ENCODE data around the gene MT3. TPM values are rescaled to one million over a fixed set of nuclear protein-coding genes. Genes with fewer than 3 reads are reported as not detected.
A peak's percentile ranks its signal among the peaks of the same experiment; 100 is the strongest.

MT3 gene
- total and polyA plus RNA-seq, 2 of the 13 experiments (the other 11 are each of a cell fraction or from before 2014, with no cell fraction given) = not detected

DNA sequence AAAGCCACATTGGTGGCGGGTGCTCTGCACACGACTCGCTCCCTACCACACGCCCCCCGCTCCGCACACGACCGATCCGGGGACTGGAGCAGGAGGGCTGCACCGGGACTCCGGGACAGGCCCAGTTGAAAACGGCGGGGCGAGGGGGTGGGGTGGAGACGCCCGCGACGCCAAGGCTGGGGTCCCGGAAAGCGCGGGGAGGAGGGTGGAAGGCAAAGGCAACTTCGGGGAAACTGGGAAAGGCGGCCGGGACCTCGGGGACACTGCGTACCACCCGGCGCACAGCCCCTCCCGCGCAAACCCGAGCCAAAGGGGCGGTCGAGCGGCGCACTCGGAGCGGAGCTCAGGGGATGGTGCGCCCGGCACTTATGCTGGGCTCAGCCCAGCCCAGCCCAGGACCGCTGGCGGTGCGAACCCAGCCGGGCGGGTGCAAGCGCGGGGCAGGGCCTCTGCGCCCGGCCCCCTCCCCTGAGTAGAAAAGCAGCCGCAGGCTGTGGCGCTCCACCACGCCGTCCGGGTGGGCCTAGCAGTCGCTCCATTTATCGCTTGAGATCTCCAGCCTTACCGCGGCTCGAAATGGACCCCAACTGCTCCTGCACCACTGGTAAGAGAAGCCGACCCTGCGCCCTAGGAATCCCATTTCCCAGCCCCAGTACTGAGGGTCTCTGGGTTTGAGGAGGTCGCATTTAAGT is 43.0 kb downstream of the MT3 start, which contains the start of gene MT1M (continued):
- TF ChIP-seq, protein P1, sequence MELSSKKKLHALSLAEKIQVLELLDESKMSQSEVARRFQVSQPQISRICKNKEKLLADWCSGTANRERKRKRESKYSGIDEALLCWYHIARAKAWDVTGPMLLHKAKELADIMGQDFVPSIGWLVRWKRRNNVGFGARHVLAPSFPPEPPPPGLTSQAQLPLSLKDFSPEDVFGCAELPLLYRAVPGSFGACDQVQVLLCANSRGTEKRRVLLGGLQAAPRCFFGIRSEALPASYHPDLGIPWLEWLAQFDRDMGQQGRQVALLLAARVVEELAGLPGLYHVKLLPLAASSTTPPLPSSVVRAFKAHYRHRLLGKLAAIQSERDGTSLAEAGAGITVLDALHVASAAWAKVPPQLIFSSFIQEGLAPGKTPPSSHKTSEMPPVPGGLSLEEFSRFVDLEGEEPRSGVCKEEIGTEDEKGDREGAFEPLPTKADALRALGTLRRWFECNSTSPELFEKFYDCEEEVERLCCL (CRISPR knock-in tag; IDR thresholded peaks at IDR 0.05; ENCODE audit: borderline replicate concordance) = 0 out of 2 replicates have a peak, but pooled peaks have one; percentile 65
- TF ChIP-seq SKI (IDR thresholded peaks at IDR 0.05; ENCODE audit: partially characterized antibody) (no peak), IRF2 (CRISPR knock-in tag; IDR thresholded peaks at IDR 0.05) (no peak), CREM (IDR thresholded peaks at IDR 0.05) (no peak), CREM (CRISPR knock-in tag; IDR thresholded peaks at IDR 0.05) (no peak), NFE2L1 (CRISPR knock-in tag; IDR thresholded peaks at IDR 0.05; ENCODE audit: borderline replicate concordance) (no peak), MYC (CRISPR knock-in tag; IDR thresholded peaks at IDR 0.05; ENCODE audit: borderline replicate concordance) (peak; percentile 28; the same call in 1 of the 2 replicates), ZMAT3 (CRISPR knock-in tag; conservative IDR thresholded peaks at IDR 0.05) (no peak), MTF1 (CRISPR knock-in tag; IDR thresholded peaks at IDR 0.05) (peak; percentile 76; the same call in 1 of the 2 replicates), NCOA5 (CRISPR knock-in tag; IDR thresholded peaks at IDR 0.05) (no peak), SPEN (CRISPR knock-in tag; IDR thresholded peaks at IDR 0.05; ENCODE audit: low read depth) (0 out of 2 replicates have a peak, but pooled peaks have one; percentile 26), GATAD1 (CRISPR knock-in tag; IDR thresholded peaks at IDR 0.05) (0 out of 2 replicates have a peak, but pooled peaks have one; percentile 12), ZNF460 (CRISPR knock-in tag; IDR thresholded peaks at IDR 0.05; ENCODE audit: borderline replicate concordance) (no peak)
- TF ChIP-seq, protein P2, sequence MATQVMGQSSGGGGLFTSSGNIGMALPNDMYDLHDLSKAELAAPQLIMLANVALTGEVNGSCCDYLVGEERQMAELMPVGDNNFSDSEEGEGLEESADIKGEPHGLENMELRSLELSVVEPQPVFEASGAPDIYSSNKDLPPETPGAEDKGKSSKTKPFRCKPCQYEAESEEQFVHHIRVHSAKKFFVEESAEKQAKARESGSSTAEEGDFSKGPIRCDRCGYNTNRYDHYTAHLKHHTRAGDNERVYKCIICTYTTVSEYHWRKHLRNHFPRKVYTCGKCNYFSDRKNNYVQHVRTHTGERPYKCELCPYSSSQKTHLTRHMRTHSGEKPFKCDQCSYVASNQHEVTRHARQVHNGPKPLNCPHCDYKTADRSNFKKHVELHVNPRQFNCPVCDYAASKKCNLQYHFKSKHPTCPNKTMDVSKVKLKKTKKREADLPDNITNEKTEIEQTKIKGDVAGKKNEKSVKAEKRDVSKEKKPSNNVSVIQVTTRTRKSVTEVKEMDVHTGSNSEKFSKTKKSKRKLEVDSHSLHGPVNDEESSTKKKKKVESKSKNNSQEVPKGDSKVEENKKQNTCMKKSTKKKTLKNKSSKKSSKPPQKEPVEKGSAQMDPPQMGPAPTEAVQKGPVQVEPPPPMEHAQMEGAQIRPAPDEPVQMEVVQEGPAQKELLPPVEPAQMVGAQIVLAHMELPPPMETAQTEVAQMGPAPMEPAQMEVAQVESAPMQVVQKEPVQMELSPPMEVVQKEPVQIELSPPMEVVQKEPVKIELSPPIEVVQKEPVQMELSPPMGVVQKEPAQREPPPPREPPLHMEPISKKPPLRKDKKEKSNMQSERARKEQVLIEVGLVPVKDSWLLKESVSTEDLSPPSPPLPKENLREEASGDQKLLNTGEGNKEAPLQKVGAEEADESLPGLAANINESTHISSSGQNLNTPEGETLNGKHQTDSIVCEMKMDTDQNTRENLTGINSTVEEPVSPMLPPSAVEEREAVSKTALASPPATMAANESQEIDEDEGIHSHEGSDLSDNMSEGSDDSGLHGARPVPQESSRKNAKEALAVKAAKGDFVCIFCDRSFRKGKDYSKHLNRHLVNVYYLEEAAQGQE (IDR thresholded peaks at IDR 0.05; ENCODE audit: borderline replicate concordance in 1 of 2, low read depth in 1 of 2, low read length in 2 of 2) = no peak
- TF ChIP-seq, protein P3, sequence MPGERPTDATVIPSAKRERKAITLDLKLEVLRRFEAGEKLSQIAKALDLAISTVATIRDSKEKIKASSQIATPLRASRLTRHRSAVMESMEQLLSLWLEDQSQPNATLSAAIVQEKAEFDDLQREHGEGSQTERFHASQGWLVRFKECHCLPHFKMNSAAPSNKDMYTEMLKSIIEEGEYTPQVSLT (CRISPR knock-in tag; IDR thresholded peaks at IDR 0.05; ENCODE audit: borderline replicate concordance, low read depth) = no peak
- TF ChIP-seq, protein P4, sequence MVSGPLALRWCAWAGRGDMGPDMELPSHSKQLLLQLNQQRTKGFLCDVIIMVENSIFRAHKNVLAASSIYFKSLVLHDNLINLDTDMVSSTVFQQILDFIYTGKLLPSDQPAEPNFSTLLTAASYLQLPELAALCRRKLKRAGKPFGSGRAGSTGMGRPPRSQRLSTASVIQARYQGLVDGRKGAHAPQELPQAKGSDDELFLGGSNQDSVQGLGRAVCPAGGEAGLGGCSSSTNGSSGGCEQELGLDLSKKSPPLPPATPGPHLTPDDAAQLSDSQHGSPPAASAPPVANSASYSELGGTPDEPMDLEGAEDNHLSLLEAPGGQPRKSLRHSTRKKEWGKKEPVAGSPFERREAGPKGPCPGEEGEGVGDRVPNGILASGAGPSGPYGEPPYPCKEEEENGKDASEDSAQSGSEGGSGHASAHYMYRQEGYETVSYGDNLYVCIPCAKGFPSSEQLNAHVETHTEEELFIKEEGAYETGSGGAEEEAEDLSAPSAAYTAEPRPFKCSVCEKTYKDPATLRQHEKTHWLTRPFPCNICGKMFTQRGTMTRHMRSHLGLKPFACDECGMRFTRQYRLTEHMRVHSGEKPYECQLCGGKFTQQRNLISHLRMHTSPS (CRISPR knock-in tag; IDR thresholded peaks at IDR 0.05; ENCODE audit: low read depth) = 0 out of 2 replicates have a peak, but pooled peaks have one; percentile 22
- TF ChIP-seq, protein P5, sequence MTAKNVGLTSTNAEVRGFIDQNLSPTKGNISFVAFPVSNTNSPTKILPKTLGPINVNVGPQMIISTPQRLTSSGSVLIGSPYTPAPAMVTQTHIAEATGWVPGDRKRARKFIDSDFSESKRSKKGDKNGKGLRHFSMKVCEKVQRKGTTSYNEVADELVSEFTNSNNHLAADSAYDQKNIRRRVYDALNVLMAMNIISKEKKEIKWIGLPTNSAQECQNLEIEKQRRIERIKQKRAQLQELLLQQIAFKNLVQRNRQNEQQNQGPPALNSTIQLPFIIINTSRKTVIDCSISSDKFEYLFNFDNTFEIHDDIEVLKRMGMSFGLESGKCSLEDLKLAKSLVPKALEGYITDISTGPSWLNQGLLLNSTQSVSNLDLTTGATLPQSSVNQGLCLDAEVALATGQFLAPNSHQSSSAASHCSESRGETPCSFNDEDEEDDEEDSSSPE (CRISPR knock-in tag; IDR thresholded peaks at IDR 0.05) = no peak
- TF ChIP-seq, protein P6, sequence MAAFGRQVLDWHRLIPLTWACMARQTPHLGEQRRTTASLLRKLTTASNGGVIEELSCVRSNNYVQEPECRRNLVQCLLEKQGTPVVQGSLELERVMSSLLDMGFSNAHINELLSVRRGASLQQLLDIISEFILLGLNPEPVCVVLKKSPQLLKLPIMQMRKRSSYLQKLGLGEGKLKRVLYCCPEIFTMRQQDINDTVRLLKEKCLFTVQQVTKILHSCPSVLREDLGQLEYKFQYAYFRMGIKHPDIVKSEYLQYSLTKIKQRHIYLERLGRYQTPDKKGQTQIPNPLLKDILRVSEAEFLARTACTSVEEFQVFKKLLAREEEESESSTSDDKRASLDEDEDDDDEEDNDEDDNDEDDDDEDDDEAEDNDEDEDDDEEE (CRISPR knock-in tag; IDR thresholded peaks at IDR 0.05) = no peak
- TF ChIP-seq, protein P7, sequence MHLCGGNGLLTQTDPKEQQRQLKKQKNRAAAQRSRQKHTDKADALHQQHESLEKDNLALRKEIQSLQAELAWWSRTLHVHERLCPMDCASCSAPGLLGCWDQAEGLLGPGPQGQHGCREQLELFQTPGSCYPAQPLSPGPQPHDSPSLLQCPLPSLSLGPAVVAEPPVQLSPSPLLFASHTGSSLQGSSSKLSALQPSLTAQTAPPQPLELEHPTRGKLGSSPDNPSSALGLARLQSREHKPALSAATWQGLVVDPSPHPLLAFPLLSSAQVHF (CRISPR knock-in tag; IDR thresholded peaks at IDR 0.05) = no peak

All from HepG2 (cell line).